ENCODE data around the gene PNPLA5.

Gene PNPLA5

DNA sequence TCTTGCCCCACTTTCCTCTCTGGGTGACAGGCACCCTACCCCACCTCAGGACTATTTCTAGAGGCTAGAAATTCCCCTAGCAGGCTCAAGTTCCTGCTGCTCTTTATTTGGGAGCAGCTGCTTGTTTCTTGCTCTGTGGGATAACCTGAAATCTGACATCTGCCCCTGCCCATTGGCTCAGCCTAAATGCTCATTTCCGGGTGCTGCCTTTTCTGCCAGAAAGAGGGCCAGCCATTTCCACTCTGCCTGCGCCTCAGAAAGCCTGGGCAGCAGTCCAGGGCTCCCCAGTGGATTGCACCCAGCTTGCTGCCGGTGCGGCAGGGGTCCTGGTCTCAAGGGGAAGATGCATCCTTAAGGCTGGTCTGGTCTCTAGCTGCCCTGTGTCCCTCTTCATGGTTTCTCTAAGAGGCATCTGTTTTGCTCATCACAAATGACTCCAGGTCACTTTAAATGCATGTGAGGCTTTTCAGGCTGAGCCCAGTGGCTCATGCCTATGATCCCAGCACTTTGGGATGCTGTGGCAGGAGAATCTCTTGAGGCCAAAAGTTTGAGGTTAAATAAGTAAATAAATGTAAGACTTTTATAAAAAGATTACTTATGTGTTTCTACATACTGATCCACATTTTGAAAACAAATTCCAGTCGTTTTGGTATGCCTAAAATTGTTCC, 10.3 kb upstream of the PNPLA5 start:
- DNase-seq: peak; percentile 67

DNA sequence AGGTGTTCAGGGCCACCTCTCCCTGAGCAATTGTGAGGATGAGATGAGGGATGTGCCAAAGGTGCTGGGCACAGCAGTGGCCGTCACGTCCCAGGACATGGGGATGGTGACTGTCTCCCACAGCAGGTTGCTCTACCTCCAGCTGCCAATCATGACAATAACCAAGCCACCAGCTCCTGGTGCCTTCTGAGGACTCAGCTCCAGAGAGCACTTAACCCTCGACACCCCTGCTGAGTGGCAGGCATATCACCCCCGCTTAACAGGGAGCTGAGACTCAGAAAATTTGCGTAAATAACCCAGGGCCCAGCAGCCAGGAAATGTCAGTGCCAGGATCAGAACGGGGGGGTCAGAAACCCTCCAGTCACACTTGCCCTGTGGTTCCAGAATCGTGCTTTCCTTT, 8.4 kb upstream of the PNPLA5 start:
- DNase-seq: no peak

DNA sequence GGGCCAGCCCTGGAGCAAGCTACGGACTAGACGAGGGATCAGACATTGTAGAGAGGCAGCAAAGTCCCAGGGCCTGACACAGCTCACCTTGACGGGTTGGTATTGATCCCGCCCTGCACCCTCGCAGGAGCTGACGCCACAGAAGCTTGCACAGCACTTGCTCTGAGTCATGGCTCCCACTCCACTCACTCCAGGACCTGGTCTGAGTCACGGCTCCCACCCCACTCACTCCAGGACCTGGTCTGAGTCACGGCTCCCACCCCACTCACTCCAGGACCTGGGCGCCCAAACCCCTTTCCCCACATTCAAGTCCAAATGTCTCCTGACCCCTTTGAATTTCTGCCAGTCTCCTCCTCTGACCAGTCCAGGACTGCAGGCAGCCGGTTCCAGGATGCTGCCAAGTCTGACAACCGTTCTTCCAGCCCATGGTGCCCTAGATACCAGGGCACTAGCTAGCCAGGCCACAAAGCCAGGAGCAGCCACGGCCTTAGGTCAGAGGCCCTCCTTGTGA, 6.0 kb upstream of the PNPLA5 start:
- peak; percentile 44 for DNase-seq

DNA sequence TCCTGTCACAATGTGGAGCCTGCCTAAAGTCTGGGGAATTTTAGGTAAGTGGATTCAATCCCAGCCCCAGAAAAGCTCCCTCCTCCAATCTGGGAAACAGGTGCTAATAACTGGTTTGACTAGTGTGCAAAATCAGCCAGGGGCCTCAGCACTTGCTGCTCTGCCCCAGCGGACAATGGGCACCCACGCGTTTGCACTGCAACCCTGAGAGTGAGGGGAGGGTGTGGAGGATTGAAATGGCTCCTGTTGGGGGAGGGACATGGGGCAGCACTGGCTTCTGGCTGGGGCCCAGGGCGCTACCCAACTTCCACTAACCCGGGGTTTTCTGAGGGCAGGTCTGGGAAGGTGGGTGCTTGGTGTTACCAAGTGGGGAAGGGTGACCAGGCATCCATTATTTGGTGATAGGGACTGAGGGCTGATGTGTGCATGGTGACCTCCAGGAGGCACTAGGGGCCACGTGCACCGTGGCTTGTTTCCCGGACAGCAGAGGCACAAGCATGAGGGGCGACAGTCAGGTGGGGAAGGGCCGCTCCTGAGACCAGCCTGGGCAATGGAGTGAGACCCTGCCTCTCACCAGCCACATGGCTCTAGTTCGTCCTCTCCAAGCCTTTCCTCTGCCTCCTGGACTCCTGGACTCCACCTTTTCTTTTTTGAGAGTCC, 4.3 kb upstream of the PNPLA5 start:
- DNase-seq: no peak

DNA sequence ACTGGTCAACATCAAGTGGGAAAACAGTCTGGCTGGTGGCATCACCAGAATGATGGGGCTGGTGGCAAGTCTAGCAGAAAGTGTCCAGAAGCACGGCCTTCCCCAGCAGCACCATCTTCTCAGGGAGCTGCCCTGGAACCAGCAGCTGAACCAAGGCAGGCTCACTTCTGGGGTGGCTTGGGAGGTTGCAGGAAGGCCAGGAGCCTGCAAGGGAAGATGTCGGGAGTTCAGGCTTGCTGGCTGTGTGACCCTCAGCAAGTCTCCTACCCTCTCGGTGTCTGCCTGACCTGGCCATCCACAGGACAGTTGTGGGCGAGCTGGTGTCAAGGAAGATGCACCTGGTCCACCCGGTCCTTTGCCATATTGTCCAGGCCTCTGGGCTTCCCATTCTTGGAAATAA, 2.3 kb upstream of the PNPLA5 start:
- DNase-seq: no peak

- DNase-seq: no peak
Observed at GRCh38 chr22:43893266-43893665, 1.5 kb upstream of the PNPLA5 start.

GRCh38 chr22:43892183-43892894, 526 bp upstream of the PNPLA5 start:
- DNase-seq: no peak

DNA sequence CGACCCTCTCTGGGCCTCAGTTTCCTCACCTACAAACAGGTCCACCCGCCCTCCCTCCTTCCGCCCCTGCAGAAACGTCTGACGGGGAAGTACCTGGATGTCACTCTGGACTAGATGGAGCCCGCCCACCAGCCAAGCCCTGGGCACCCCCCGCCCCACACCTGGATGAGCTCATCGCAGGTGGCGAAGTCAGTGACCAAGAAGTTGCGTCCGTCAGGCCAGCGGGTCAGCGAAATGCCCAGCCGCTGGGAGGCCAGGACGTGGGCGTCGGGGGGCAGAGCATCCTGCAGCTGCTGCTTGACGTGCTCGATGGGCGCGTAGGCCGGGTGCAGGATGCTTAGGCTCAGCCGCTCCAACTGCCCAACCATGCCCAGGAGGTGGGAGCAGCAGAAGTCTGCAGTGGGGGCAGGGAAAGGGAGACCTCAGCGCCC, 897 bp downstream of the PNPLA5 start:
- DNase-seq: no peak

GRCh38 chr22:43889860-43890253, 2.0 kb downstream of the PNPLA5 start:
- DNase-seq: no peak

DNA sequence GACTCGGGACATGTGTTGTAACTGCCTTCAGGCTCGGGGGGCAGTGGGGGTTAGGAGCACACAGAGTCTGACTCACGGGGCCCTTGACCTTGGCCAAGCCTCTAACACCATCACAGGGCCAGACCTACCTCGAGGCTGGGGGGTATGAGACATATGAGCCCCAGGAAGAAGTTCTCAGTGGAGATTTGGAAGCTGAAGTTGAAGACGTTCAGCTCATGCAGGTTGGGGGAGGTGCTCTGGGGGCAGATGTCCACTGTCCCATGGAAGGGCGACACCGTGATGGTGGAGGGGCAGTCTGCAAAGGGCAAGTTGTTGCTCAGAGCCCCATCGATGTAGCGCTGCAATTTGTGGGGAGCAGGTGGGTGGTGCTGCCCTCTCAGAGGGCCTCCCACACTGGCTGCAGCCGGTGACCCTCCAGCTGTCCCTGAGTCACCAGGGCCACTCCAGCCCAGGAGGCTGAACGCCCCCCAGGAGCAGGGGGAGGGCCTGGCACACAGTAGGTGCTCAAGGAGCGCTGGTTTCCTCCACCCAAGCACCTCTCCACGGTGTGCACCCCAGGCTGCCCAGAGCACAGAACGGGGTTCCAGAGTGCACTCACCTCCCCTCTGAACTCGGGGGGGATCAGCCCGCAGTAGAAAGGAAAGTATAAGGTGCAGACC, 2.5 kb downstream of the PNPLA5 start:
- no peak for DNase-seq

DNA sequence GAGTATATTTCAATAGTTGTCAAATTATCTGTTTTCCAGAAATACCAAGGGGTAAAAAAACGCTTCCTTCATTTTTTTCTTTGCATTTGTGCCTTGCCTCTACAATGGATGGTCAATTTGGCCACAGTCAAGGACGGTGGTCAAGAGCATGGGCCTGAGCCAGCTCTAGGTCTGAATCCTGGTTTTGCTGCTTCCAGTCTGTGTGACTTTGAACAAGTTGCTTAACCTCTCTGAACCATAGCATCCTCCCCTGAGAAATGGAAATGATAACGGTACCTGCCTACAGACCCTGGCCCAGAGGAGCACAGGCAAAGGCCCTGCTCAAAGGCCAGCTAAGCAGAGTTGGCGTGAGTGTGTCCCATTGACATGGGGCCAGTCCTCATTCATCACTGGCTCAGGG, 3.1 kb downstream of the PNPLA5 start:
- no peak for DNase-seq

GRCh38 chr22:43887391-43887790, 4.4 kb downstream of the PNPLA5 start:
- DNase-seq: no peak

GRCh38 chr22:43886231-43886630, 5.6 kb downstream of the PNPLA5 start:
- DNase-seq: no peak

- no peak for DNase-seq
Observed at GRCh38 chr22:43885786-43886185, 6.0 kb downstream of the PNPLA5 start.

- DNase-seq: no peak
Observed at GRCh38 chr22:43885319-43885671, 6.5 kb downstream of the PNPLA5 start.

DNA sequence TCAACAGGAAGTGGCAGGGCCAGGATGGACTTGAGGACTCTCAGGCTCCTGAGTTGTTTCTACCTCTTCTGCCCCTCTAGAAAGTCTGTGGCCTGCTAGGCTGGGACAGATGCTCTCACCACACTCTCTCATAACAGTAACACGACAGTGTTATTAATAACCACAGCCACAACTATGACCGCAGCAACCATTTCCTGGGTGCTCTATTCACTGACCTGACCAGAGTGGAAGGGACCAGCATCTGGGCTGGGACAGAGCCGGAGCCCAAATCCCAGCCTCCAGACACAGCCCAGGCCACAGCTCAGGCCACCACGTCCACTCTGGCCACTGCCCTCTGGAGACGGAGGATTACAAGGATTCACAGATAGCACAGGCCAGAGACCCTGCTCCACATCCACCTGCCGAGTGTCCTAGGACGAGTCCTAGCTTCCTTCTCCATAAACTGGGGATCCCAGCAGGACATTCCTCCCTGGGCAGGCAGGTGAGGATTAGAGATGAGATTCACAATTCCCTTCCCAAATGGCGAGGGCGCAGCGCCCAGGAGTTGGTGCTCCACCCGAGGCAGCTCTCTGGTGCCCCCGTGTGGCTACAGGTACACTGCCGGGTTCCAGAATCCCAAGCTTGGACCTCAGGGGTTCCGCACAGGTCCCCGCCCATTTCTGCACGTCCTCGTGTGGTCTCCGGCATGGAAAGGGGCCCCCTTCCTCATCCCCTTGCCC, 7.1 kb downstream of the PNPLA5 start:
- peak; percentile 27 for DNase-seq

DNA sequence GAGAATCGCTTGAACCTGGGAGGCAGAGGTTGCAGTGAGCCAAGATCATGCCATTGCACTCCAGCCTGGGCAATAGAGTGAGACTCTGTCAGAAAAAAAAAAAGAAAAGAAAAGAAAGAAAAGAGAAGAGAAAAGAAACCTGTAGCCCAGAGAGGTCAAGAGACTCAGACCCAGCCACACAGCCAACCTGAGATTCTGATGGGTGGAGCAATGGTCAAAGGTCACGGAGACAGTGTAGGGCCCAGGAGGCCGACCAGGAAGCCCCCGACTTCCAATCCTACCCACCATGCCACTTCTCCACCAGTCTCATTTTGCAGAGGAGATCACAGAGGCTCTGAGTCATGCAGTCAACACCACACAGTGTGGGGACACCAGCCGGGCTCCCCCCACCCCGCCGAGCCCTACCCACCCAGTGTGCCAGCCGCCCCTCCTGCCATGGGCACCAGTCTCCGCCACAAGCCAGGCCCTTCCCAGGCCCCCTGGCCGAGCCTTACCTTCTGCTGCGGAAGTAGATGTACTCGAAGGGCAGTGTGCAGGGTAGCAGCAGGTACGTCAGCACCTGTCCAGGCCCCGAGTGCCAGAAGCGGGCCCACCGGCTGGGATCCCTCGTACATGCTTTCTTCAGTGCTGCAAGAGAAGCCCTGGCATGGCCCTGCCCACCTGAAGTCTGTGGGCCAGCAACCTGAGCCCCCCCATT, 7.9 kb downstream of the PNPLA5 start:
- no peak for DNase-seq

GRCh38 chr22:43883012-43883661, 8.7 kb downstream of the PNPLA5 start:
- DNase-seq: peak; percentile 33

- no peak for DNase-seq
Observed at GRCh38 chr22:43882122-43882767, 9.6 kb downstream of the PNPLA5 start.

- no peak for DNase-seq
Observed at GRCh38 chr22:43881091-43882061, 10.4 kb downstream of the PNPLA5 start.
